Measurements from ENCODE around the gene EWSR1. TPM values are rescaled to one million over a fixed set of nuclear protein-coding genes. Genes with fewer than 3 reads are reported as not detected.
"Not testable (repeated sequence)": the region's sequence is repeated elsewhere in the genome, so short reads cannot be mapped to it uniquely, and the experiment has no call there.

Gene EWSR1
- total and polyA plus RNA-seq, 2 donors: 98.6 to 143 TPM

- no peaks in the 10 kb centered on the region for H3K4me1 ChIP-seq (ENCODE audit: insufficient read depth)
- no peak for DNase-seq (ENCODE audit: extremely low spot score)
- 90% methylated on average over 1 of the region's 1 CpG for WGBS
- no peaks in the 10 kb centered on the region for H3K36me3 ChIP-seq (ENCODE audit: insufficient read depth)
- no peak overlapping the region for H3K4me3 ChIP-seq (ENCODE audit: low read depth, low read length)
- no peak overlapping the region for H3K27ac ChIP-seq (ENCODE audit: low read depth)
These were observed 34.7 kb upstream of the EWSR1 start for GRCh38 chr22:29233277-29233877.

- 79% methylated on average over 9 of the region's 9 CpGs for WGBS
- H3K4me1 ChIP-seq (ENCODE audit: insufficient read depth); H3K36me3 ChIP-seq (ENCODE audit: insufficient read depth); H3K27ac ChIP-seq (ENCODE audit: low read depth); H3K4me3 ChIP-seq (ENCODE audit: low read depth, low read length); DNase-seq (ENCODE audit: extremely low spot score): not testable (repeated sequence)
These were observed 27.6 kb upstream of the EWSR1 start for GRCh38 chr22:29240481-29240880.

GRCh38 chr22:29243874-29244446 is 24.1 kb upstream of the EWSR1 start:
- H3K4me3 ChIP-seq (ENCODE audit: low read depth, low read length): no peak overlapping the region
- H3K4me1 ChIP-seq (ENCODE audit: insufficient read depth): no peaks in the 10 kb centered on the region
- H3K36me3 ChIP-seq (ENCODE audit: insufficient read depth): no peaks in the 10 kb centered on the region
- 85% methylated on average over 11 of the region's 11 CpGs for WGBS
- DNase-seq (ENCODE audit: extremely low spot score): no peak
- no peak overlapping the region for H3K27ac ChIP-seq (ENCODE audit: low read depth)

GRCh38 chr22:29244785-29245625 is 23.1 kb upstream of the EWSR1 start:
- Histone ChIP-seq H3K27ac (ENCODE audit: low read depth) (no peak overlapping the region), H3K4me3 (ENCODE audit: low read depth, low read length) (no peak overlapping the region), H3K36me3 (ENCODE audit: insufficient read depth) (no peaks in the 10 kb centered on the region), H3K4me1 (ENCODE audit: insufficient read depth) (no peaks in the 10 kb centered on the region)
- 77% methylated on average over 7 of the region's 7 CpGs for WGBS
- DNase-seq (ENCODE audit: extremely low spot score): no peak

GRCh38 chr22:29245626-29246385 is 22.3 kb upstream of the EWSR1 start:
- no peak for DNase-seq (ENCODE audit: extremely low spot score)

GRCh38 chr22:29247891-29248290 is 20.2 kb upstream of the EWSR1 start:
- not testable (repeated sequence) for H3K4me1 ChIP-seq (ENCODE audit: insufficient read depth); H3K36me3 ChIP-seq (ENCODE audit: insufficient read depth); DNase-seq (ENCODE audit: extremely low spot score); H3K4me3 ChIP-seq (ENCODE audit: low read depth, low read length); H3K27ac ChIP-seq (ENCODE audit: low read depth)
- WGBS: 98% methylated on average over 10 of the region's 10 CpGs

More at GRCh38 chr22:29245626-29246385, 22.3 kb upstream of the EWSR1 start:
- Histone ChIP-seq H3K27ac (ENCODE audit: low read depth) (no peak overlapping the region), H3K36me3 (ENCODE audit: insufficient read depth) (no peaks in the 10 kb centered on the region), H3K4me3 (ENCODE audit: low read depth, low read length) (no peak overlapping the region), H3K4me1 (ENCODE audit: insufficient read depth) (no peaks in the 10 kb centered on the region)
- 46% methylated on average over 11 of the region's 11 CpGs for WGBS

- Histone ChIP-seq H3K4me3 (ENCODE audit: low read depth, low read length) (no peak overlapping the region), H3K27ac (ENCODE audit: low read depth) (no peak overlapping the region), H3K36me3 (ENCODE audit: insufficient read depth) (no peaks in the 10 kb centered on the region), H3K4me1 (ENCODE audit: insufficient read depth) (no peaks in the 10 kb centered on the region)
- no peak for DNase-seq (ENCODE audit: extremely low spot score)
- 98% methylated on average over 5 of the region's 5 CpGs for WGBS
These were observed 16.8 kb upstream of the EWSR1 start for GRCh38 chr22:29251265-29251664.

GRCh38 chr22:29251981-29252911 is 15.8 kb upstream of the EWSR1 start:
- H3K27ac ChIP-seq (ENCODE audit: low read depth): no peak overlapping the region
- 91% methylated on average over 10 of the region's 10 CpGs for WGBS
- DNase-seq (ENCODE audit: extremely low spot score): no peak
- H3K36me3 ChIP-seq (ENCODE audit: insufficient read depth): no peaks in the 10 kb centered on the region
- H3K4me3 ChIP-seq (ENCODE audit: low read depth, low read length): no peak overlapping the region
- H3K4me1 ChIP-seq (ENCODE audit: insufficient read depth): no peaks in the 10 kb centered on the region

GRCh38 chr22:29253561-29254285 is 14.3 kb upstream of the EWSR1 start:
- no peak for DNase-seq (ENCODE audit: extremely low spot score)
- H3K36me3 ChIP-seq (ENCODE audit: insufficient read depth): no peaks in the 10 kb centered on the region
- no peak overlapping the region for H3K27ac ChIP-seq (ENCODE audit: low read depth)
- H3K4me3 ChIP-seq (ENCODE audit: low read depth, low read length): no peak overlapping the region
- whole genome bisulfite sequencing: 74% methylated on average over 14 of the region's 14 CpGs
- no peaks in the 10 kb centered on the region for H3K4me1 ChIP-seq (ENCODE audit: insufficient read depth)

GRCh38 chr22:29254286-29254660 is 13.8 kb upstream of the EWSR1 start:
- Histone ChIP-seq H3K4me1 (ENCODE audit: insufficient read depth) (no peaks in the 10 kb centered on the region), H3K27ac (ENCODE audit: low read depth) (no peak overlapping the region), H3K36me3 (ENCODE audit: insufficient read depth) (no peaks in the 10 kb centered on the region), H3K4me3 (ENCODE audit: low read depth, low read length) (no peak overlapping the region)
- no peak for DNase-seq (ENCODE audit: extremely low spot score)
- WGBS: 63% methylated on average over 4 of the region's 4 CpGs

- no peaks in the 10 kb centered on the region for H3K4me1 ChIP-seq (ENCODE audit: insufficient read depth)
- no peak for DNase-seq (ENCODE audit: extremely low spot score)
- H3K4me3 ChIP-seq (ENCODE audit: low read depth, low read length): no peak overlapping the region
- H3K27ac ChIP-seq (ENCODE audit: low read depth): no peak overlapping the region
- H3K36me3 ChIP-seq (ENCODE audit: insufficient read depth): no peaks in the 10 kb centered on the region
- 96% methylated on average over 11 of the region's 11 CpGs for WGBS
These were observed 12.9 kb upstream of the EWSR1 start for GRCh38 chr22:29255064-29255621.

Measured in urinary bladder (tissue), 4 donors.